ENCODE data around the gene VTA1.
A peak's percentile ranks its signal among the peaks of the same experiment; 100 is the strongest.
"Not testable (repeated sequence)": the region's sequence is repeated elsewhere in the genome, so short reads cannot be mapped to it uniquely, and the experiment has no call there.

VTA1 gene

GRCh38 chr6:142172758-142173157 lies 25.7 kb downstream of the VTA1 start:
- no peak for DNase-seq

- no peak for DNase-seq
These were observed 26.9 kb downstream of the VTA1 start for GRCh38 chr6:142173980-142174379.

- DNase-seq, result no peak
These were observed 27.6 kb downstream of the VTA1 start for GRCh38 chr6:142174703-142175102.

GRCh38 chr6:142178129-142178528 lies 31.1 kb downstream of the VTA1 start:
- DNase-seq, result no peak

- no peak for DNase-seq
These were observed 34.9 kb downstream of the VTA1 start for GRCh38 chr6:142182004-142182403.

- no peak for DNase-seq
These were observed 36.3 kb downstream of the VTA1 start for GRCh38 chr6:142183351-142183750.

- no peak for DNase-seq
These were observed 37.2 kb downstream of the VTA1 start for GRCh38 chr6:142184307-142184706.

GRCh38 chr6:142185641-142186040 lies 38.6 kb downstream of the VTA1 start:
- DNase-seq, result no peak

GRCh38 chr6:142187209-142187608 lies 40.1 kb downstream of the VTA1 start:
- peak; percentile 59 for DNase-seq

- DNase-seq, result not testable (repeated sequence)
These were observed 41.3 kb downstream of the VTA1 start for GRCh38 chr6:142188341-142188740.

- no peak for DNase-seq
These were observed 42.0 kb downstream of the VTA1 start for GRCh38 chr6:142189057-142189456.

- no peak for DNase-seq
These were observed 45.3 kb downstream of the VTA1 start for GRCh38 chr6:142192343-142192742.

GRCh38 chr6:142193621-142194020 lies 46.6 kb downstream of the VTA1 start:
- DNase-seq, result no peak

GRCh38 chr6:142195862-142196541 lies 48.9 kb downstream of the VTA1 start:
- no peak for DNase-seq

- DNase-seq, result no peak
These were observed 54.0 kb downstream of the VTA1 start for GRCh38 chr6:142200846-142201628.

- peak; percentile 62 for DNase-seq
These were observed 60.3 kb downstream of the VTA1 start for GRCh38 chr6:142207265-142207877.

GRCh38 chr6:142210606-142211005 lies 63.5 kb downstream of the VTA1 start:
- DNase-seq, result no peak

GRCh38 chr6:142213402-142213801 lies 66.3 kb downstream of the VTA1 start:
- no peak for DNase-seq

- DNase-seq, result no peak
These were observed 71.4 kb downstream of the VTA1 start for GRCh38 chr6:142218446-142218845.

- no peak for DNase-seq
These were observed 75.0 kb downstream of the VTA1 start for GRCh38 chr6:142222022-142222421.

GRCh38 chr6:142223938-142224337 lies 76.9 kb downstream of the VTA1 start:
- peak; percentile 34 for DNase-seq

- DNase-seq, result no peak
These were observed 78.1 kb downstream of the VTA1 start for GRCh38 chr6:142225115-142225514.

GRCh38 chr6:142225552-142225951 lies 78.5 kb downstream of the VTA1 start:
- DNase-seq, result no peak

GRCh38 chr6:142226731-142227130 lies 79.7 kb downstream of the VTA1 start:
- DNase-seq, result no peak

Measured in NCI-H2171 treated with DMSO at 0.1 percent for 48 hours (cell line).